ENCODE data around the gene FBXO3.

DNA sequence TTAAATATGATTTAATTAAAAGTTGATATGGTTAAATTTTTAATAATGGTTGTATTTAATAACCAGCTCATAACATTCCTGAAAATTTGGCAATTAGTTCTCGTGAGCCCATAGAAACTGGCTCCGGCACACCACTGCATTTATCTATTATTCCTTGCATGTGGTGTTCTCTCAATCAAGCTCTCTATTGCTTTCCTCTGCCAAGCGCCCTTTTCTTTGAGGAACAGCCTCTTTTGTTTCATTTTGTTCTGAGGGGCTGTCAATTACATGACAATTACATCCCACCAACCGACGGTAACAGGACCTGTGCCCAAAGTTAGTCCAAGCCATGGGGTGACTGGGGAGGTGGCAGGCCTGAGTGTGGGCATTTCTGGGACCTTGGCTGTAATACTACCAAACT, 81.8 kb downstream of the FBXO3 start:
- no peak for TF ChIP-seq POLR2A (IDR thresholded peaks at IDR 0.05; ENCODE audit: low read depth, low read length)
- TF ChIP-seq POLR2AphosphoS5 (IDR thresholded peaks at IDR 0.05; ENCODE audit: low read depth, low read length): no peak
- TF ChIP-seq TAF1 (IDR thresholded peaks at IDR 0.05; ENCODE audit: low read depth, low read length): no peak
- TF ChIP-seq POU2F2 (IDR thresholded peaks at IDR 0.05; ENCODE audit: low read depth, low read length): no peak

All from GM12891 (cell line).